GM12864 (cell line): ENCODE results near the gene KCNH4.

ENCODE experiments used
- DNase-seq: peaks from one replicate; pipeline ENCODE4 v3.0.0-alpha.2; 2011; ENCODE audit warnings: low read depth
- H3K4me3 ChIP-seq: 2 replicates; pipeline ENCODE4 v1.5.1; 2011; ENCODE audit warnings: mild to moderate bottlenecking, low read depth, low read length, control low read depth
- CTCF ChIP-seq: IDR thresholded peaks from 2 replicates; pipeline ENCODE4 v1.5.1; 2011; ENCODE audit warnings: low read depth, mild to moderate bottlenecking, moderate library complexity, low read length, control low read depth, inconsistent platforms; ENCODE audit errors: missing control alignments

KCNH4 gene

GRCh38 chr17:42193216-42193968 lies 12.4 kb upstream of the KCNH4 start:
- H3K4me3 ChIP-seq, result peak overlapping the region; percentile 59
- DNase-seq, result no peak
- TF ChIP-seq CTCF, result no peak

- TF ChIP-seq CTCF, result no peak
- DNase-seq, result no peak
- no peak overlapping the region; the same call in 1 of the 2 replicates for H3K4me3 ChIP-seq
These were observed 11.5 kb upstream of the KCNH4 start for GRCh38 chr17:42192189-42193126.

- H3K4me3 ChIP-seq, result no peak overlapping the region
- no peak for TF ChIP-seq CTCF
- DNase-seq, result no peak
These were observed 10.3 kb upstream of the KCNH4 start for GRCh38 chr17:42191275-42191608.

DNA sequence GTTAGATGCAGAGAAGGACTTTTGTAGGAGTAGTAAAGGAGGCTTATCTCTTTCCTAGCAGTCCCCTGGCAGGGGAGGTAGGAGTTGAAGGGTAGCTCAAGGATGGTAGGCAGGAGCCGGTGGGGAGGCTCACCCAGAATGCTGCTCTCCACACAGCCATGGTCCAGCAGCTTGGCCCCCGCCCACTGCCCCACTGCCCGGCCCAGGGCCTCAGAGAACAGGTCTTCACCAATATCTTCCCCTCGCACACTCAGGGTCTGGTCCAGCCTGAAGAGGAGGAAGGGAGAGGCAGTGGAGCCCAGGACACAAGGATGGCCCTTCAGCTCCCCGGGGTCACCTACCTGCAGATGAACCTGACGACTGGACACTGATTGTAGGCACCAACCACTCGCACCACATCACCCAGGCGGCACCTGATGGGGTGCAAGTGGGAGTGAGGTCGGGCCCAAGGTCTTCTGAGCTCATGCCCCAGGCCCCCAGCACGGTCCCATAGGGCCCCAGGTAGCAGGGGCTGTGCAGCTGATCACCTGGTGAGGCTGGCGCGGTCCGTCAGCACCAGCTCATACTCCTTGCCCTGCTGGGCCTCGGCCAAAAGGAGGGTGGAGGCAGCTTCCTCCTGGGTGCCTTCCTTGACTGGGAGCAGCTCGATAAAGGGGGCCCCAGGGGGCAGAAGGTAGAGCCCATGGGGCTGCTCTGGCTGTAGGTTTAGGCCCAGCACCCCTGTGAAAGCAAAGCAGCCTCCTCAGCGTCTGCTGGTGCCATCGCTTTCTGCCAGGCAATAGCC lies 9.7 kb upstream of the KCNH4 start:
- DNase-seq, result no peak
- no peak overlapping the region for H3K4me3 ChIP-seq
- TF ChIP-seq CTCF, result no peak

- no peak for TF ChIP-seq CTCF
- no peak for DNase-seq
- no peak overlapping the region for H3K4me3 ChIP-seq
These were observed 8.7 kb upstream of the KCNH4 start for GRCh38 chr17:42189651-42189965.

DNA sequence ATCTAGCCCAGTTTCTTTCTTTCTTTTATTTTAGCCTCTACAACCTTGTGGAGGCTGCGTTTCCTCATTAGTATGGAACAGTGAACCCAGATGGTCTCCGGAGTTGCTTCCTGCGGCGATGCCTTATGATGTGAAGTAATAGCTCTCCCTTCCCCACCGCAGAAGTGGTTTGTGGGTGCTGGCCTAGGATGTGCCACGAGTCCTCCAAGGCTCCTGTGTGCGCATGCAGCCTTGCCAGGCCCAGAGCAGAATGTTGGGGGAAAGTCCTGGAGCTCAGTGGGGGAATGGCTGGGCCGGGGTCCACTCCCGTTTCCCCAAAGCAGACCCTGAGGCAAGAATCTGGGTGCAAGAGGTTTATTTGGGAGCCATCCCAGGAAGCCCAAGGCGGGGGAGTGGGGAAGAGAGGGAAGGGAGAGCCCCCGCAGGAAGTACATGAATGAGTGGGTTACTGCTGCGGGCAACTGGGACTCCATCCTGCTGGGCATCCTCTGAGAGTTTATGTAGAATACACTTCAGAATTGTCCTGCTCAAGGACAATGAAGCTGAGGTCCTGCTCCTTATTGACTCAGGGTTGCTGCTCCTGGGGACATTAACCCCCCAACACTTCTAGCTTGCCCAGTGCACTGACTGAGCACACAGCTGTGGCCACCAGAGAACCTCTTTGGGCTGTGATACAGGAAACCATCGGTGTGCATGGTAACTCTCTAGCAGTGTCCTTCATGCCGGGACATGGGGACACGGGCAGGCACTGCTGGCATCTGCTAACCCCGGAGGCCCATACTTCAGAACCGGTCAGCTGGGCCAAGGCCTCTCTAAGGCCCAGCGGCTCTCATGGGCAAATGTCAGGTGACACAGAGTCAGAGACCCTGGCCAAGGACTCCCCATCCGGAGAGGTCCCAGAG lies 8.1 kb upstream of the KCNH4 start:
- no peak for TF ChIP-seq CTCF
- H3K4me3 ChIP-seq, result no peak overlapping the region
- no peak for DNase-seq
